Activated T-helper 17 cell treated with anti-CD3 and anti-CD28 coated beads, Interleukin-2, amount 50 U/mL, for 72 hours (primary cell): Measurements from ENCODE around the gene PI16. TPM values are rescaled to one million over a fixed set of nuclear protein-coding genes. Genes with fewer than 3 reads are reported as not detected.

Experiments used
- ATAC-seq: fragments of 150-1000 bp; cut with Tn5 transposase; replicated peaks from 2 replicates; pipeline ENCODE4 v1.10.0; 2021; ENCODE audit warnings: mild to moderate bottlenecking, moderate library complexity
- H3K27ac Mint-ChIP-seq: one replicate; pipeline ENCODE4 v1.8.0; 2022; ENCODE audit warnings: mixed read lengths
- H3K27me3 Mint-ChIP-seq: one replicate; pipeline ENCODE4 v1.8.0; 2022; ENCODE audit warnings: mixed read lengths
- H3K36me3 Mint-ChIP-seq: one replicate; pipeline ENCODE4 v1.8.0; 2022; ENCODE audit warnings: low read depth, mild to moderate bottlenecking, mixed read lengths
- H3K4me1 Mint-ChIP-seq: one replicate; pipeline ENCODE4 v1.8.0; 2022; ENCODE audit warnings: mixed read lengths
- H3K4me3 Mint-ChIP-seq: one replicate; pipeline ENCODE4 v1.8.0; 2022; ENCODE audit warnings: mild to moderate bottlenecking, mixed read lengths
- H3K9me3 Mint-ChIP-seq: one replicate; pipeline ENCODE4 v1.8.0; 2022; ENCODE audit warnings: mixed read lengths
- total RNA-seq, 2 donors: library from RNA; stranded (reverse); gene quantifications; one replicate each; pipeline ENCODE4 v1.2.3, GENCODE V29; 2022

The PI16 gene
- total RNA-seq, 2 donors from 2014 or later, result 1.8 to 2.1 TPM

GRCh38 chr6:36956446-36956820 lies 1.9 kb downstream of the PI16 start:
- H3K4me3 Mint-ChIP-seq, result peak overlapping the region; percentile 73
- ATAC-seq, result no peak
- no peaks in the 10 kb centered on the region for H3K36me3 Mint-ChIP-seq
- H3K27ac Mint-ChIP-seq, result peak overlapping the region; percentile 72
- peaks cover 40% of the 10 kb centered on the region for H3K4me1 Mint-ChIP-seq
- no peaks in the 10 kb centered on the region for H3K9me3 Mint-ChIP-seq
- H3K27me3 Mint-ChIP-seq, result no peaks in the 10 kb centered on the region

GRCh38 chr6:36957773-36958271 lies 3.3 kb downstream of the PI16 start:
- Mint-ChIP-seq H3K27ac (peak overlapping the region; percentile 72), H3K27me3 (no peaks in the 10 kb centered on the region), H3K4me3 (no peak overlapping the region), H3K36me3 (no peaks in the 10 kb centered on the region), H3K4me1 (peaks cover 41% of the 10 kb centered on the region), H3K9me3 (no peaks in the 10 kb centered on the region)
- ATAC-seq, result no peak

DNA sequence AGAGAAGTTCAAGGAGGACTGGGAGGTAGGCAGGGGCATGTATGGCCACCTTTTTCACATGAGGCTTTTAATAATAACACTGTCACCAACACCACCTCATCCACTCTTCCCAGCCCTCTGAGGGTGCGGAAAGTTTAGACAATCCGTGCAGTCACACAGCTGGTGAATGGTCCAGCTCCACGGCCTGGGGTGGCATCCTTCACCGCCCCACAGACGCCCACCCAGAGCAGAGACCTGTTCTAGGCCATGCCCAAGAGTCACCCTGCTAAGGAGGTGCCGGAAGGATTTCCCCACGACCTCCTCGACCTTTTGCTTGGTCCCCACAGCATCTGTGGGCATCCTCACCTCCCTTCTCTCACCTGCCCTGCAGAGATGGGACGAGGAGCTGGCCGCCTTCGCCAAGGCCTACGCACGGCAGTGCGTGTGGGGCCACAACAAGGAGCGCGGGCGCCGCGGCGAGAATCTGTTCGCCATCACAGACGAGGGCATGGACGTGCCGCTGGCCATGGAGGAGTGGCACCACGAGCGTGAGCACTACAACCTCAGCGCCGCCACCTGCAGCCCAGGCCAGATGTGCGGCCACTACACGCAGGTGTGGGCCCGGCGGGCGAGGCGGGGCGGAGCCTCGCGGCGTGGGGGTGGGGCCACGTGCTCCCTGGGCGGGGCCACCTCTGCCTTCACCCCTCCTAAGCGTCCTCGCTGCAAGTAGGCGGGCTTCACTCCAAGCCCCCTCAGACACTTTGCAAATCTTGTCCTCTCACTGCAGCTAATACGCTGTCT lies 4.4 kb downstream of the PI16 start:
- peaks cover 44% of the 10 kb centered on the region for H3K4me1 Mint-ChIP-seq
- H3K27ac Mint-ChIP-seq, result no peak overlapping the region
- H3K9me3 Mint-ChIP-seq, result no peaks in the 10 kb centered on the region
- H3K4me3 Mint-ChIP-seq, result no peak overlapping the region
- no peaks in the 10 kb centered on the region for H3K27me3 Mint-ChIP-seq
- no peak for ATAC-seq
- no peaks in the 10 kb centered on the region for H3K36me3 Mint-ChIP-seq

- Mint-ChIP-seq H3K36me3 (no peaks in the 10 kb centered on the region), H3K27me3 (no peaks in the 10 kb centered on the region)
- ATAC-seq, result no peak
Observed at GRCh38 chr6:36959555-36960250, 5.2 kb downstream of the PI16 start.

DNA sequence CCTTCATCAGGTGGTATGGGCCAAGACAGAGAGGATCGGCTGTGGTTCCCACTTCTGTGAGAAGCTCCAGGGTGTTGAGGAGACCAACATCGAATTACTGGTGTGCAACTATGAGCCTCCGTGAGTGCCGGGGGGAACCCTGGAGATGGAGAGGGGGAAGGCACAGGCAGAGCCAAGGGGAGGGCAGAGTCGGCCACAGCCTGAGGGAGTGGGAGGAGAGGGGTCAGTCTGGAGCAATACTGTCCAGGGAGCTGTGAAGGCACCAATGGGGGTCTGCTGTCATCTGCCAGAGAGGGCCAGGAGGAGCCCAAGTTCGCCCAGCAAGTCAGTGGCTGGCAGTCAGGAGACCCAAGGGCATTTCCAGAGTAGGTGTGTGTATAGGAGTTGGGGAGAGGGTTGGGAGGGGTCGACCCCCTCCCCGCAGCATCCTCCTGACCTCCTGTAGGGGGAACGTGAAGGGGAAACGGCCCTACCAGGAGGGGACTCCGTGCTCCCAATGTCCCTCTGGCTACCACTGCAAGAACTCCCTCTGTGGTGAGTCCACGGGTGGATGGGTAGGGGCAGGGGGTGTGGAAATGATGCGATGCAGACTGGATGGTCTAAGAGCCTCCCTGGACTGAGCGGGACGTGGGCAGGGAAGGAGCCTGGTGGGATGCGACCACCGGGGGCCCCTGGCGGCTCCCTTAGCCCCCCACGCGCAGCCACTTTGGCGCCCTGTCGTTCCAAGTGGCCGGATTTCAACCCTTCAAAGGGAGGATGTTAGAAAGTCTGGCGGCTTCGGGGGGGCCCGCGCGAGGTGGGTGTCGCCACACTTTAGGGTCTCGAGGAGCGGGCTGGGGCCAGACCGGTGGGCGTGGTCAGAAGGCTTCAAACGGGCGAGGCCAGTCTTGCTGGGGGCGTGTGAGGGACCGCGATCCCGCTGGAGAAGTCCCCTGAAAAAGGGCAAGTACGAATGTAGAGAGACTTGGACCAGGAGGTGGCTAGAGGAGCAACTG lies 7.2 kb downstream of the PI16 start:
- no peak for ATAC-seq
- H3K36me3 Mint-ChIP-seq, result peaks cover 2% of the 10 kb centered on the region
- peak overlapping the region; percentile 47 for H3K27ac Mint-ChIP-seq
- peak overlapping the region; percentile 76 for H3K4me3 Mint-ChIP-seq
- H3K4me1 Mint-ChIP-seq, result peaks cover 29% of the 10 kb centered on the region
- no peaks in the 10 kb centered on the region for H3K27me3 Mint-ChIP-seq
- no peaks in the 10 kb centered on the region for H3K9me3 Mint-ChIP-seq

More at GRCh38 chr6:36959555-36960250, 5.2 kb downstream of the PI16 start:
- no peak overlapping the region for H3K4me3 Mint-ChIP-seq
- H3K27ac Mint-ChIP-seq, result no peak overlapping the region
- H3K4me1 Mint-ChIP-seq, result peaks cover 42% of the 10 kb centered on the region
- no peaks in the 10 kb centered on the region for H3K9me3 Mint-ChIP-seq

DNA sequence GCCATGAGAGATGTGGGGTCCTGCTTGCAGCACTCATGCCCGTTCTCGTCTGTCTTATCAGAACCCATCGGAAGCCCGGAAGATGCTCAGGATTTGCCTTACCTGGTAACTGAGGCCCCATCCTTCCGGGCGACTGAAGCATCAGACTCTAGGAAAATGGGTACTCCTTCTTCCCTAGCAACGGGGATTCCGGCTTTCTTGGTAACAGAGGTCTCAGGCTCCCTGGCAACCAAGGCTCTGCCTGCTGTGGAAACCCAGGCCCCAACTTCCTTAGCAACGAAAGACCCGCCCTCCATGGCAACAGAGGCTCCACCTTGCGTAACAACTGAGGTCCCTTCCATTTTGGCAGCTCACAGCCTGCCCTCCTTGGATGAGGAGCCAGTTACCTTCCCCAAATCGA lies 8.3 kb downstream of the PI16 start:
- H3K4me1 Mint-ChIP-seq, result peaks cover 23% of the 10 kb centered on the region
- peak; percentile 86 for ATAC-seq
- H3K27me3 Mint-ChIP-seq, result no peaks in the 10 kb centered on the region
- peaks cover 13% of the 10 kb centered on the region for H3K36me3 Mint-ChIP-seq
- H3K9me3 Mint-ChIP-seq, result no peaks in the 10 kb centered on the region
- H3K4me3 Mint-ChIP-seq, result peak overlapping the region; percentile 76
- H3K27ac Mint-ChIP-seq, result peak overlapping the region; percentile 88

DNA sequence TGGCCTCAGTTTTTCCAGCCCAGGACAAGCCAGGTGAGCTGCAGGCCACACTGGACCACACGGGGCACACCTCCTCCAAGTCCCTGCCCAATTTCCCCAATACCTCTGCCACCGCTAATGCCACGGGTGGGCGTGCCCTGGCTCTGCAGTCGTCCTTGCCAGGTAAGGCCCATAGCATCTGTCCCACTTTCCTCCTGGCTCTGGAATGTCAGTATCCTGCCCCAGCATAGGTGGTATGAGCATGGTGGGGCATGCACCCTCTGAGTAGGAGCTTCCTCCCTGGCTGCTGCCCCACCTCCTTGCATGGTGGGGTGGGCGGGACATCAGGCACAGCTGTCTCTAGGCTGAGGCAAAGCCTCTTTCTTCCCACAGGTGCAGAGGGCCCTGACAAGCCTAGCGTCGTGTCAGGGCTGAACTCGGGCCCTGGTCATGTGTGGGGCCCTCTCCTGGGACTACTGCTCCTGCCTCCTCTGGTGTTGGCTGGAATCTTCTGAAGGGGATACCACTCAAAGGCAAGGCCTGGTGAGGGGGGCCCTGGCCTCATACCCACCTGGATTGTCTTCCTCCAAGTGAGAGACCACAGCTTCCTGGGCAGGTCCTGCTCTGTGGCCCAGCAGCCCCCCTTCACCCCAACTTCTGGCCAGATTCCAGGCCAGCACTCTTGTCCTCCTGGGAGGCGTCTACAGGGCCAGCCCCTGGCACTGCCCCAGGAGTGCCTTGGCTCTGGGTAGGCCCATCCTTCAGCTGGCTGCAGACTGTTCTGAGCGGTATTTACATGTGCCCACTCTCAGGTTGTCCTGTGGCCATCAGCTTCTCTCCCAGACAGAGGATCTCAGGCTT lies 9.1 kb downstream of the PI16 start:
- Mint-ChIP-seq H3K4me1 (peaks cover 23% of the 10 kb centered on the region), H3K27me3 (no peaks in the 10 kb centered on the region), H3K4me3 (peak overlapping the region; percentile 76)

GRCh38 chr6:36964349-36964748 lies 9.8 kb downstream of the PI16 start:
- Mint-ChIP-seq H3K27ac (peak overlapping the region; percentile 88), H3K27me3 (no peaks in the 10 kb centered on the region), H3K4me3 (no peak overlapping the region), H3K4me1 (peaks cover 23% of the 10 kb centered on the region), H3K36me3 (peaks cover 27% of the 10 kb centered on the region), H3K9me3 (no peaks in the 10 kb centered on the region)
- ATAC-seq, result no peak

More for the DNA sequence above, 9.1 kb downstream of the PI16 start:
- Mint-ChIP-seq H3K9me3 (no peaks in the 10 kb centered on the region), H3K36me3 (peaks cover 21% of the 10 kb centered on the region), H3K27ac (peak overlapping the region; percentile 88)
- ATAC-seq, result peak; percentile 31

DNA sequence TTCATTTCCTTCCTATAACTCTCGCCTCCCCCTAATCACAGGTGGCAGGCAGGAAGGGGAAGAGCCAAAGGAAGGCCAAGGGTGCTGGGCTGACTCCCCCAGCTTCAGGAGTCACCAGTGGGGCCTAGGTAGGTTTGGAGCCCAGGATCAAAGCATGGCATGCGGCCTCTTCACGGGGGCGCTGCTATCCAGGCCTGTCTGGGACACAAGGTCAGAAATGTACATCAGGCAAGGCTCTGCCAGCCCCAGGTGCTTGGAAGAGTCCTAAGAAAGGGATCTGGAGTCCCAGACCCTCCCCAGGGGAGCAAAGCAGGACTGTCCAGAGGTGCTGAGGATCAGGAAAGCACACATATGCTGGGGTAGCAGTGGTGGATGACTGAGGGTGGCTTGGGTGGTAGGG lies 10.4 kb downstream of the PI16 start:
- Mint-ChIP-seq H3K9me3 (no peaks in the 10 kb centered on the region), H3K27me3 (no peaks in the 10 kb centered on the region), H3K36me3 (peaks cover 33% of the 10 kb centered on the region), H3K4me1 (peaks cover 23% of the 10 kb centered on the region), H3K4me3 (no peak overlapping the region), H3K27ac (peak overlapping the region; percentile 88)
- no peak for ATAC-seq

DNA sequence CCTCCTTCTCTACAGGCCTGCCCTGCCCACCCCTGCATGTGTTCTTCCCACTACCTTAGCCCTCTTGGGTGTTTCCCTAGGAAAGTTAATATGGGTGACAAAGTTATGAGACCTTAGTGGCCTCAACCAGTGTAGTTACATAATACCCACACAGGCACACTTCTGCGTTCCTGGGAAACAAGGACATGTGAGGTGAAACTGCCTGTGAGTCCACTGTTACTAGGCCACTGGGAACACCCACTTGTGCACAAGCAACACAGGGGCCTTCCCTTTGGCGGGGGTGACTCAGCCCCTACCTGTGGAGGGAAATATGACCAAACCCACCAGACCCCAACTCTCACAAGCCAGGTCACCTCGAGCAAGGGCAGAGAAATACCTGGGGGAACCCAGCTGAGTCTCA lies 12.8 kb downstream of the PI16 start:
- Mint-ChIP-seq H3K27ac (peak overlapping the region; percentile 53), H3K27me3 (no peaks in the 10 kb centered on the region), H3K36me3 (peaks cover 56% of the 10 kb centered on the region), H3K4me3 (no peak overlapping the region), H3K4me1 (peaks cover 17% of the 10 kb centered on the region), H3K9me3 (no peaks in the 10 kb centered on the region)
- no peak for ATAC-seq

DNA sequence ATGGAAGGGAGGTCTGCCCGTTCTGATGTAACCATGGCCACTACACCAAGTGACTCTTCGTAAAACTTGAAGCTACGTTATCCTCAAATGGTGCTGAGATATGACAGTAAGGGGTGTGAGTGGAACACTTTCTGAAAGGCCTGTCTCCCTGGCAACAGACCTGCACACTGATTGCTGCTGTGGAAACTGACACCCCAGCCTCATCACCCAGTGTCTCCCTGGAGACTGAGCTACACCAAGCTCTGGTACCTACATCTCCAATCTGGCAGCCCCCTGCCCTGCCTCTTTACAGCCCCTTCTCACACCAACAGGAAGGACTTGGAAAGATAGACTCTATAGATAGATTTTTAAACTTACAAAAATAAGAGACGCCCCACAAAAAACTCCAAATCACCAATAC lies 13.2 kb downstream of the PI16 start:
- Mint-ChIP-seq H3K27ac (peak overlapping the region; percentile 28), H3K4me1 (peaks cover 16% of the 10 kb centered on the region), H3K36me3 (peaks cover 61% of the 10 kb centered on the region)

GRCh38 chr6:36968266-36968977 lies 13.9 kb downstream of the PI16 start:
- H3K4me1 Mint-ChIP-seq, result peaks cover 10% of the 10 kb centered on the region
- H3K27me3 Mint-ChIP-seq, result no peaks in the 10 kb centered on the region
- no peaks in the 10 kb centered on the region for H3K9me3 Mint-ChIP-seq
- H3K27ac Mint-ChIP-seq, result peak overlapping the region; percentile 41
- no peak overlapping the region for H3K4me3 Mint-ChIP-seq
- H3K36me3 Mint-ChIP-seq, result peaks cover 67% of the 10 kb centered on the region
- ATAC-seq, result no peak

More for the DNA sequence above, 13.2 kb downstream of the PI16 start:
- ATAC-seq, result no peak
- H3K4me3 Mint-ChIP-seq, result no peak overlapping the region
- H3K27me3 Mint-ChIP-seq, result no peaks in the 10 kb centered on the region
- H3K9me3 Mint-ChIP-seq, result no peaks in the 10 kb centered on the region

DNA sequence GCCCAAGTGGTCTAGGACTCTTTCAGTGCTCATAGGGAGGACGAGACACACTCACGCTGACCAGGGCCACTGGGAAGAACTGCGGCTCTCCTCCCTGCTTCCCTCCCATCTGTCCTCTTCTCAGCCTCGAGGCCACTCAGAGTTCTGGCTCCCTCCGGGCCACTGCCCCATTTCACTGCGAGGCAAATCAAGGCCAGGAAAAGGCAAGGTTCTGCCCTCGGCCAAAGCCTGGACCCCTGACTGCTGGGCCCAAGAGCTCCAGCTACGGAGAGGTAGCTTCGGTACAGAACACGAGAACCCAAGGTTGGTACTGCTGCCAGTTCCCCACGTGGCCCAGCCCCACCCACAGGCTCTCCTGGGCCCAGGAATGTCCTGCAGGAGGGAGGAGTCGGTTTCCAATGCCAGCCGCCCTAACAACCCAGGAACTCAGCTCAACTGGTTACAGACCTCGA lies 14.7 kb downstream of the PI16 start:
- no peak for ATAC-seq
- Mint-ChIP-seq H3K4me1 (peaks cover 6% of the 10 kb centered on the region), H3K36me3 (peaks cover 76% of the 10 kb centered on the region), H3K27me3 (no peaks in the 10 kb centered on the region), H3K4me3 (no peak overlapping the region), H3K9me3 (no peaks in the 10 kb centered on the region), H3K27ac (no peak overlapping the region)
